ENCODE measurements around the gene TRMT2B.
A peak's percentile ranks its signal among the peaks of the same experiment; 100 is the strongest.
"Not testable (repeated sequence)": the region's sequence is repeated elsewhere in the genome, so short reads cannot be mapped to it uniquely, and the experiment has no call there.

Gene TRMT2B, protein sequence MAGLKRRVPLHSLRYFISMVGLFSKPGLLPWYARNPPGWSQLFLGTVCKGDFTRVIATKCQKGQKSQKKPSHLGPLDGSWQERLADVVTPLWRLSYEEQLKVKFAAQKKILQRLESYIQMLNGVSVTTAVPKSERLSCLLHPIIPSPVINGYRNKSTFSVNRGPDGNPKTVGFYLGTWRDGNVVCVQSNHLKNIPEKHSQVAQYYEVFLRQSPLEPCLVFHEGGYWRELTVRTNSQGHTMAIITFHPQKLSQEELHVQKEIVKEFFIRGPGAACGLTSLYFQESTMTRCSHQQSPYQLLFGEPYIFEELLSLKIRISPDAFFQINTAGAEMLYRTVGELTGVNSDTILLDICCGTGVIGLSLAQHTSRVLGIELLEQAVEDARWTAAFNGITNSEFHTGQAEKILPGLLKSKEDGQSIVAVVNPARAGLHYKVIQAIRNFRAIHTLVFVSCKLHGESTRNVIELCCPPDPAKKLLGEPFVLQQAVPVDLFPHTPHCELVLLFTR

GRCh38 chrX:101051549-101052302 is at the start of gene TRMT2B:
Gene TRMT2B (minus strand): TSS chrX:101052111. CDS start chrX:101042289, 9,822 bp downstream.
- DNase-seq, result peak; percentile 42 to 43

DNA sequence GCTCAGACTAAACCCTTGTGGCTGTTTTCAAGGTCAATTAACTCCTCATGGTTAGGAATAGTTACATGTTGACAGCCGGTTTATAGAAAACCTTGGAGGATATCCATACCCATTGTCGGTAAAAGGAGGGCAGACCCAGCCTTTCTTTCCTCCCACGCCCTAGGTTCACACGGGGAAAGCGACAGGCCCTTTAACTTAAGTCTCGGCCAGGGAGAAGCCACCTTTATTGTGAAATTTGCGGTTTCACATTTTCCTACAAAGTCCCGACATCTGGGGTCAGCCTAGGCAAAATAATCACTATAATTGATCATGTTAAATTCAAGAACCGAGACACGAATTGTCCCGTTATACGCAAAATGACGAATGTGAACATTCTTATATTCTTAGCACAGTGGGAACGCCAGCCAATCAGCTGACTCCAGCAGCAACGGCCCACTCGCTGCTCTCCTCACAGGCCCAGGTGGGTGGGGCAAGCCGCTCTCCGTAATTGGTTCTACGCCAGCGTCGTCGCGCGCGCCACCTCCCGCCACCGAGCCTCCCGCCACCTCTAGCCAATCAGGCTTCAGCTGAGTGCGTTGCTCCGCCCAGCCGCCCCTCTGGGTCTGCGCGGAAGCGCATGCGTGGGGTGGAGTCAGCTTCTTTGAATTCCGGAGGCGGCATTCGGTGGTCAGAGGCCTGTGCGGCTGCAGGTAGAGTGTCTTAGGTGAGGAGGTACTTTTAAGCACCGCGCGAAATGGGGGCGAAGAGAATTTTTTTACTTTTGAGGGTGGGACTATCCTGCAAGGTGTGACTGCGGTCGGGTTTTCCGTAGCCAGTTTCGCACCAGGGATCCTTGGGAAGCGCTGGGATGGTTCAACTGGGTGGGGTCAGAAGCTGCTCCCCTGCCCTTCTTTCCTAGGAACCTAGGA is 45.9 kb upstream of the TRMT2B start, which contains the start of gene CENPI:
TSS of gene CENPI (plus strand) at position 659 of the 908 bp plus-strand sequence. CDS start 2,867 bp downstream, outside the sequence.
- peak; percentile 74 to 90 for DNase-seq

- DNase-seq, result no peak
Observed at GRCh38 chrX:101091817-101092216, 39.9 kb upstream of the TRMT2B start.

- DNase-seq, result no peak
Observed at GRCh38 chrX:101081231-101081630, 29.3 kb upstream of the TRMT2B start.

- no peak for DNase-seq
Observed at GRCh38 chrX:101080326-101081124, 28.6 kb upstream of the TRMT2B start.

- DNase-seq, result no peak
Observed at GRCh38 chrX:101079736-101080270, 27.9 kb upstream of the TRMT2B start.

- peak in 1 of 2 donors; percentile 15 for DNase-seq
Observed at GRCh38 chrX:101078716-101079598, 27.0 kb upstream of the TRMT2B start, which contains the start of gene TMEM35A. Gene TMEM35A (plus strand): TSS chrX:101078879. CDS start chrX:101079003, 124 bp downstream.

DNA sequence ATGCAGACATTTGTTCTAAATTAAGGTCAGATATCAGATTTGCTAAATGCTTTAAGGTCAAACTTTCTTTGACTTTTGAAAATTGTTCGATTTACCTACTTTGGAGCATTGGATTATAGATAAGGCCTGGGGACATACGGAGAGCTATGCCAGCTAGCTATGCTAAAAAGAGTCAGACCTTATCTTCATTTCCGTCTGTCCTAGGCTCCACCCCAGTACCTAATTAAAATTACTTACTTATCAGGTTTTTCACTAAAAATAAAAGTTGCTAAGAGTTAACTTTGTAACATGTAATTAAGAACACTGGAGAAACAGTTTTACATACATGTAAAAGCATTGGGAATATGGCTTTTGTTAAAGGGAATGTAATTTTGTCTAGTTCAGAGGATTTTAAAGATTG is 19.7 kb upstream of the TRMT2B start:
- DNase-seq, result no peak

DNA sequence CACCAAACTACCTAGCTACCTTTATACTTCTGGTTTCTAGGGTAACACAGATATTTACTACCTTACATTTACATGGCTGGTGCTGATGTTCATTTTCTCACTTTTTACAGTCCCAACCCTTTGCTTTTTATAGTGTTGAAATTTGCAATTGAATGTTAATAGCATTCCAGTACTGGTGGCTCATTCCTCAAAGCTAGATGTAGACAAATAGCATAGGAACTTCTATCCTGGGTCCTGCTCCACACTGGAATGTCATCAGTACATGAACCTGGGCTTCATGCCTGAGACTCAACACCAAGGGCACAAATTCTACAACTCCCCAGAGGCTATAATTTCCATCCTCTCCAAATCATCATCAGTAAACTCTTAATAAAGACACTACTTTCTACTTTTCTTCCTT is 10.3 kb upstream of the TRMT2B start:
- DNase-seq, result no peak

- DNase-seq, result no peak
Observed at GRCh38 chrX:101057093-101057714, 5.3 kb upstream of the TRMT2B start.

- DNase-seq, result not testable (repeated sequence)
Observed at GRCh38 chrX:101056551-101056950, 4.6 kb upstream of the TRMT2B start.

DNA sequence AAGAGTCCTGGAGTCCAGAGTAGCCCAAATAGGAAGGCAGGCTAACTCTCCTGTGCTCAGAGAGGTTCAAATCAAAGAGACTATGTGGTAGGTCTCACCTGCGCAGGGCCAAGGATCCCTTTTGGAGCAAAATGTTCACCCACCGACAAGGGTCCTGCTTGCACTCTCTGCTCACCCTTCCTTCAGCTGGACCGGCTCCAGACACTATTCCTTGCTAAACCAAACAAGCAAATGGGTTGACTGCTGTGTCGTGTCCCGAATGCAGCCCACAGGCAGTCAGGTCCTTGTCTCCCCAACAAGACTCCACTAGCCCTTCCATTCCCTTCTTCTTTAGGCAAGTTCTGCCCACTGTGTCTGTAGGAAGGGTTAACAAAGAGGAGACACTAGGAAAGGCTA is 760 bp downstream of the TRMT2B start:
- no peak for DNase-seq

- DNase-seq, result no peak
Observed at GRCh38 chrX:101040197-101040596, 11.7 kb downstream of the TRMT2B start.

DNA sequence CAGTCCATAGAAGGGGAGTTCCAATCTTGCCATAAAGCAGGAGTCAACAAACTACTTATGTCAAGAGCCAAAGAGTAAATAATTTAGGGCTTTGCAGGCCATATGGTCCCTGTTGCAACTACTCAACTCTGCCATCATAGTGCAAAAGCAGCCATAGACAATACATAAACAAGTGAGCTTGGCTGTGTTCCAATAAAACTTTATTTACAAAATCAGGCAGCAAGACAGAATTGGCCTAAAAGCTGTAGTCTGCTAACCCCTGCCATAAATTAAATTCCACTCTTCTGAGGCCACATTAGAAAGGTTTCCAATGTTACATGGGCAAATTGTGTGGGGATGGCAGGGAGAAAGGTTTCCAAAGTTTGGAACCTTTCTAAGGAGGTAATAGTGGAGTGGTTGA is 14.7 kb downstream of the TRMT2B start:
- no peak for DNase-seq

DNA sequence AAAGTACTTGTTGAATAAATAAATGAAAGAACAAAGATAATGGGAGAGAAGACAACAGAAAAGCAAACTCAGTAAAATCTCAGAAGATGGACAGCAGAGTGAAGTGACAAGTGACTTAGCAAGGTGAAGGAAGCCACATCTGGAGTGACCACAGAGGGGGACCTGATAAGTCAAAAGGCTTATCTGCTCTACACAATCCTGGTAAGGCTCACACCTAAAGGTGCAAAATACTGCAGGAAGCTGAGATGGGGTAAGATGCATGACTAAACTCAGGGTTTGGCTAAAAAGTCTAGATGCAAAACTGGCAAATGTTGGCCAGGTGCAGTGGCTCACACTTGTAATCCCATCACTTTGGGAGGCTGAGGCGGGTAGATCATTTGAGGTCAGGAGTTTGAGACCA is 22.2 kb downstream of the TRMT2B start:
- DNase-seq, result no peak

- no peak for DNase-seq
Observed at GRCh38 chrX:101028562-101028961, 23.3 kb downstream of the TRMT2B start.

- DNase-seq, result no peak
Observed at GRCh38 chrX:101025126-101025525, 26.8 kb downstream of the TRMT2B start.

DNA sequence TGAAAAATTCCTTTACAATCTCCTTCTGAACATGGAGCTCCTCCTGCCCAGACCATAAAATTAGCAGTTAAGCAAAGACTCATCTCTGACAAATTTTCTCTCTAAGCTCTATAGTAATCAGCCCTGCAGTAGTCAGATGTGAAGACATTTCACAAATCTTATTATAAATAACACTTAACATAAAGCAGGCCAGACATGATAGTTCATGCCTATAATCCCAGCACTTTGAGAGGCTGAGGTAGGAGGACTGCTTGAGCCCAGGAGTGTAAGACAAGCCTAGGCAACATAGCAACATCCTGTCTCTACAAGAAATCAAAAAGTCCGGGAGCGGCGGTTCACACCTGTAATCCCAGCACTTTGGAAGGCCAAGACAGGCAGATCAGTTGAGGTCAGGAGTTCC is 29.9 kb downstream of the TRMT2B start:
- no peak for DNase-seq

GRCh38 chrX:101012031-101012430 is 39.9 kb downstream of the TRMT2B start:
- not testable (repeated sequence) for DNase-seq

DNA sequence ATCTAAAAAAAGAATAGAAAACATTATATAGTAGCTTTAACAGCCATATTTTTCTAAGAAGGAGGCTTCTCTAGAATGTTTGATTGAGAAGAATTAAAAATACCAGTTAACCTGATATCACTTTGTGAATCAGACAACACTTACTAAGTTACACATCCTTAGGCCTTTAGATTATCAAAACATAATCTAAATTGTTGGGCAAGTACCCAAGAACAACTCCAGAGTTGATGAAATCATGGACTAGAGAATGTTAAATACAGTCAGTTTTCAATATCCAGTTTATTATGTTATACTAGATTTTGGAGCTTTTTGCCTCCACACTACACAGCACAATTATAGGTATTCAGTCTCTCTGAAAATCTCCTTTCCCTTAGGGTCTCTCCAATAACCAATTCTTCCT is 42.8 kb downstream of the TRMT2B start:
- DNase-seq, result no peak
